ENCODE measurements around the gene TCIRG1.

GRCh38 chr11:68002575-68002937 is 36.3 kb upstream of the TCIRG1 start:
- TF ChIP-seq, protein P1, sequence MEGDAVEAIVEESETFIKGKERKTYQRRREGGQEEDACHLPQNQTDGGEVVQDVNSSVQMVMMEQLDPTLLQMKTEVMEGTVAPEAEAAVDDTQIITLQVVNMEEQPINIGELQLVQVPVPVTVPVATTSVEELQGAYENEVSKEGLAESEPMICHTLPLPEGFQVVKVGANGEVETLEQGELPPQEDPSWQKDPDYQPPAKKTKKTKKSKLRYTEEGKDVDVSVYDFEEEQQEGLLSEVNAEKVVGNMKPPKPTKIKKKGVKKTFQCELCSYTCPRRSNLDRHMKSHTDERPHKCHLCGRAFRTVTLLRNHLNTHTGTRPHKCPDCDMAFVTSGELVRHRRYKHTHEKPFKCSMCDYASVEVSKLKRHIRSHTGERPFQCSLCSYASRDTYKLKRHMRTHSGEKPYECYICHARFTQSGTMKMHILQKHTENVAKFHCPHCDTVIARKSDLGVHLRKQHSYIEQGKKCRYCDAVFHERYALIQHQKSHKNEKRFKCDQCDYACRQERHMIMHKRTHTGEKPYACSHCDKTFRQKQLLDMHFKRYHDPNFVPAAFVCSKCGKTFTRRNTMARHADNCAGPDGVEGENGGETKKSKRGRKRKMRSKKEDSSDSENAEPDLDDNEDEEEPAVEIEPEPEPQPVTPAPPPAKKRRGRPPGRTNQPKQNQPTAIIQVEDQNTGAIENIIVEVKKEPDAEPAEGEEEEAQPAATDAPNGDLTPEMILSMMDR (IDR thresholded peaks at IDR 0.05), result no peak
- no peak for TF ChIP-seq TEAD1 (CRISPR knock-in tag; IDR thresholded peaks at IDR 0.05)

Data from WTC11 (cell line).